SHP77 treated with DMSO at 0.1 percent for 48 hours (cell line): Measurements from ENCODE around the gene RPS17.
"Not testable (repeated sequence)": the region's sequence is repeated elsewhere in the genome, so short reads cannot be mapped to it uniquely, and the experiment has no call there.

Experiments
- DNase-seq: peaks from one replicate; lab custom pipeline; 2025; lab: John Stamatoyannopoulos, UW

RPS17 gene

DNA sequence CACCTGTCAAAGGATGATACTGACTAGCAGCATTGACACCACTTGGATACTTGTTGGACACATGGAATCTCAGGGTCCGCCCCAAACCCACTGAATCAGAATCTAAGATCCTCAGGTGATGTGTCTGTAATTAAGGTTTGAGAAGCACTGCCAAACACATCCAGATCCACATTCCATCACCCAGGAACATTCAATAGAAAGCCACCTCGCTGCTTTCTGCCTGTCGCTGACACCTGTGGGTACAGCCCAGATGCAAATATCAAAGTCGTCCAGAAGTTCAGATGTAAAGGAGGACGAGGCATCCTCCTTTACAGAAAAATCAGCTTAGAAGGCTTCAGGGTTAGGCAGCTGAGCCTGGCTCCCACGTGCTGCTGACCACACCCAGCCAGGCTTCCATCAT lies 5.2 kb upstream of the RPS17 start:
- DNase-seq: no peak

DNA sequence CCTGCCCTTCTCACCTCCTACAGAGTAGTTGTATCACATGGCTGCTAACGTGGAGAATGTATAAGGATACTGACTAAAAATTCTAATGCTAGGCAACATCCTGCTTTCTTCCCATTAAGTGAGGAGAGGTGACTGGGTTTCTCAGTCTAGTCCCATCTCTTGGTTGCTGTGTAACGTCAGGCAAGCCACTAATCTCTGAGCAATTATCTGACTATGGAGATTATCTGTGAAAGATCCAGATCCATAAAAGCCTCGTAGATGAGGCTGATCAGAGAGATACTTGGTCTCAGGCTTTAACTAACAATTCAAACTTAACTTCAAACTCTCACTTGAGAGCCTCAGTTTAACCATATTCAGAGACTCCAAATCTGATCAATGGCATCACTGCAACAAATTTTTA lies 4.7 kb upstream of the RPS17 start:
- DNase-seq: no peak

DNA sequence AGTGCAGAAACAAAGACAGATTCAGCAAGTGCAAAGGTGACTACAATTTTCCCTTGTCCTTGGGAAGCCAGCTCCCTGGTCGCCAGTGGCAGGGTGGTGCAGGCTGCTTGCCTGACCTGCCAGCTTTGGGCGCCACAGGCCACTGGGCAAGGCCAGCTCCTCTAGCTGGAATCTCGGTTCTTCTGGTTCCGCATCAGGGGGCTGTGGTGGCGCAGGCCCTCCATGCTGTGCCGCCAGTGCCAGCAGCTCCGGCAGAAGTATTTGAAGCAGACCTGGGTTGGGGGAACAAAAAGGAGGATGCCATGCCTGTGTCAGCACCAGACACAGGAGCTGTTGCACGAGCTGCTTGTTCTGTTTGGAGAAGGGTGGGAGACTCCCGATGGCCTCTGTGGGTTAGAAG lies 4.2 kb upstream of the RPS17 start:
- no peak for DNase-seq

DNA sequence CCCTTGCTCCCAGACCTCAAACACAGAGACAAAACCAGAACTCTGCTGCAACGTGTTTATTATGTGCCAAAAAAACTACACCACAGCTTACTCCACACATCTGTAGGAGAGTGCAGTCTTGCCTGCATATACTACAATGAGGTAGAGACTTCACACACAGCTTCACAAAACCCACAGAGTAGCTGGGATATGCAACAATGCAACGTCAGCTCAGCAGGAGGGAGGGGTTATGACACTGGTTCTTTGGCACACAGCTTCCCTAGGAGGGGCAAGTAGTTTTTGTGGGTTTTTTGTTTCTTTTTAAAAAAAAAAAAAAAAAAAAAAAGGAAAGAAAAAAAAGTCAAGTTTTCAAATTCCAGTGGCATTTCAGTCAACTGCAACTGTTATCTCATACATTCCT lies 2.9 kb upstream of the RPS17 start:
- no peak for DNase-seq

GRCh38 chr15:82540984-82541431 lies 751 bp upstream of the RPS17 start:
- no peak for DNase-seq

- DNase-seq: no peak
Observed at GRCh38 chr15:82539691-82540054, 584 bp downstream of the RPS17 start.

GRCh38 chr15:82538961-82539690 lies 1.1 kb downstream of the RPS17 start:
- DNase-seq: no peak

GRCh38 chr15:82537351-82537908 lies 2.8 kb downstream of the RPS17 start:
- no peak for DNase-seq

- no peak for DNase-seq
Observed at GRCh38 chr15:82536409-82537350, 3.6 kb downstream of the RPS17 start.

GRCh38 chr15:82535566-82536408 lies 4.5 kb downstream of the RPS17 start:
- no peak for DNase-seq

DNA sequence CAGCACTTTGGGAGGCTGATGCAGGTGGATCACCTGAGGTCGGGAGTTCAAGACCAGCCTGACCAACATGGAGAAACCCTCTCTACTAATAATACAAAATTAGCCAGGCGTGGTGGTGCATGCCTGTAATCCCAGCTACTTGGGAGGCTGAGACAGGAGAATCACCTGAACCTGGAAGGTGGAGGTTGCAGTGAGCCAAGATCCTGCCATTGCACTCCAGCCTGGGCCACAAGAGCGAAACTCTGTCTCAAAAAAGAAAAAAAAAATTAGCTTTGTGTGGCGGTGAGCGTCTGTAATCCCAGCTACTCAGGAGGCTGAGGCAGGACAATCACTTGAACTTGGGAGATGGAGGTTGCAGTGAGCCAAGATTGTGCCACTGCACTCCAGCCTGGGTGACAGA lies 5.1 kb downstream of the RPS17 start:
- DNase-seq: not testable (repeated sequence)

- DNase-seq: not testable (repeated sequence)
Observed at GRCh38 chr15:82534457-82534861, 5.8 kb downstream of the RPS17 start.

- no peak for DNase-seq
Observed at GRCh38 chr15:82533801-82534200, 6.5 kb downstream of the RPS17 start.

DNA sequence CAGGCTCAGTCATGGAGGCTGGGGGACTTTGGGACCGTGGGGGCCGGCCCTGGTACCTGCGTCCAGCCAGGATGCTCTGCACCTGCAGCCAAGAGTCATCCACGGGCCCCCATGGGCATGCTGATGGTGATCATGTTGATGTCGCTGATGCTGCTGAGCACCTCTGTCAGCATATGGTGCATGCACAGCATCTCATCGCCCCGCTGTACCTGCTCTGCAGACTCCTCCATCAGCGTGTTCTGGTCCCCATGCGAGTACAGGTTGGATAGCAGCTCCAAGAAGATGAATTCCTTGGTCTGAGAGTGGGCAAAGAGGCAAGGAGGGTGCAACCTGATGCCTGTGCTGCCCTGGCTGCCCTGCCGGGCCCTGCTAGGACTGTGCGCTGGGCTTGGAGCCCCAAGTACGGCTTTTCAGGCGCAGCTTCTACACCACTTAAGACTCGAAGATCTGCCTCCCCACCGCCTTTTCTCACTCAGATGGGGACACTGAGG lies 7.2 kb downstream of the RPS17 start:
- DNase-seq: no peak

- no peak for DNase-seq
Observed at GRCh38 chr15:82532383-82532990, 7.8 kb downstream of the RPS17 start.

GRCh38 chr15:82531496-82532382 lies 8.5 kb downstream of the RPS17 start:
- DNase-seq: no peak

DNA sequence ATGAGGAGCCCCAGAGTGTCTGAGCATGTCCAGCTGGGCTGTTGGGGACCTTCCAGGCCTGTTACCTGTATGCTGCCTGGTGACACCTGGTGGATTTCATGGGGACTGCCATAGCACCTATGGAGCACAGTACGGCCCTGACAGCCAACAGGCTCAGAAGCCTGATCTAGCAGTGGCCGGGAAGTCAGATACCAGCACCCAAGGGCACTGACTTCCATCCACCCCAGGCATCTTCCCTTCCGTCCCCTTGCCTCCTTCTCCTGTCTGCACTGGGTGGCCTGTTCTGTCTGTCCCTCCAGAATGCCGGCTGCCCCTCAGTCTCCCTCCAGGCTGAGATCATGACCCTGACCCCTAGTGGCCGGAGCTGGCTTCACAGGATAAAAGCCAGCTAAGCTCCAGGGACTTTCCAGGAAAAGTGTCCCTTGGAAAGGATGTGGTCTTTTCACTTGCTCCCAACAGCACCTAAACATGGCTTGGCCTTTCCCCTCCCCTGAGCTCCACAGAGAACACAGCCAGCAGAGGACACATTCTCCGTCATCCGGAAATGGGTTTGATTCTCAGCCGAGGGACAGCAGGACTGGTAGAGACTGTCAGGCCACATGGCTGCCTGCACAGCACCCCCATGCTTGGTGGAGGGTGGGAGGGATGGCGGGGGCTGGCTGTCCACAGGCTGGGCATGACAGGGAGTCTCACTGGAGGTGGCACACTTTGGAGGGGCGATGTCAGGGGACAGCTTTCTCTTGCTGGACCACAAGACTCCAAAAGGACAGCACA lies 9.5 kb downstream of the RPS17 start:
- no peak for DNase-seq

DNA sequence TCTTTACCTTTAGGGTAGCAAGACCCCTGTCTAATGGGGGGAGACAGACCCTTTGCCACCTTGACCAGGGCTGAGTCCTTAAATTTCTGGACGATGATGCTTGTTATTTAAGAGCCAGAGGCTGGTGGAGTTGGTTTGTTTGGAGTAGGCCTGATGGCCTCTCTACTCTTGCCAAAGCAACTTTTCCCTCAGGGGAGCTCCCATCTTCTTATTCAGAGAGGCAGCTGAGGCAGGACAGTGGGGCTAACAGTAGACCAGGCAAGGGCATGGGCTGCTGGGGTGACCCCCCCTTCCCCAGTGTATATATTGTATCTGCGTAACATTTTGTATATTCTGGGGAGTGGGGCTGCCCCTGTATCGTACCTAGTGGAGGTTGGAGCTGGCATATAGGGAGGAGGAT lies 10.3 kb downstream of the RPS17 start:
- DNase-seq: no peak

GRCh38 chr15:82513587-82513986 lies 26.7 kb downstream of the RPS17 start:
- DNase-seq: not testable (repeated sequence)
